Adipose tissue (tissue), 3 donors: ENCODE results near the gene COL8A2. TPM values are rescaled to one million over a fixed set of nuclear protein-coding genes. Genes with fewer than 3 reads are reported as not detected.

Source experiments
- H3K27ac ChIP-seq: one replicate; pipeline ENCODE4 v1.5.1; 2013; ENCODE audit warnings: low read depth, low read length
- WGBS, 3 donors: extraction: QIAGEN DNeasy Blood & Tissue Kit; methylation state at CpG; one replicate each; pipeline ENCODE4 v1.1.7; 2013; 5-methylcytosine and 5-hydroxymethylcytosine counted together
- polyA plus RNA-seq, 3 donors: library from polyadenylated mRNA; stranded (reverse); fragments of 200-250 nt; gene quantifications; one replicate each; pipeline ENCODE4 v1.2.3, GENCODE V29; 2013
- donor health status: healthy with polysubstance abuse.
- donor health status: Bipolar disorder and iron deficiency.
- donor health status: healthy.

COL8A2 gene
- polyA plus RNA-seq, 3 donors = 0.18 to 1.2 (median 0.83) TPM

DNA sequence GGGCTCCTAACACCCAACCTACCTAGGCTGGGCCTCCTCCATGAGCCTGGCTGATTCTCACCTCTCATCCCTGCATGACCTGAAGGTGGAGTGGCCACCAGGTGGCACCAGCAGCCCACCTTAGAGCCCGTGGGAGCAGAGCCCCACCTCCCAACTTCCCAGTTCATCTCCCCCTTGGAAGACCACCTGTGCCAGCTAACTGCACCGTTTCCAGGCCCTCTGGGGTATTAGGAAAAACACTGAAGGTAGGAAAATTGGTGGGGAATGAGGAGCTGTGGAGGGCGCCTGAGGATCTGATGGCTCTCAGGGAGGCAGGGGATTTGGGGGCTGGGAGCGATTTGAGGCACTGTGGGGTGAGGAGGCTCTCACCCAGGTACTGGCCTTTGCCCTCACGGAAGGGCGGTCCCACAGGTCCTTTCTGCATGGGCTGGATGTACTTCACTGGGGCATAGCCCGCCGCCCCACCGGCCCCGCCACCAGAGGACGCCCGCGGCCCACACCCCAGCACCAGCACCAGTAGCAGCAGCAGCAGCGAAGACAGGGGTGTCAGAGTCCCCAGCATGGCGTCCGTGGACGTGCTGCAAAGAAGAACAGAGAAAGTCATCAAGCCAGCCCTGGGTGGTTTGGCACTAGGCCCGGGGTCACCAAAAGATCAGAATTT, 25.2 kb downstream of the COL8A2 start:
- WGBS, 3 donors = 30 to 34% (median 31%) methylated on average over 18 of the region's 18 CpGs
- H3K27ac ChIP-seq = no peak overlapping the region

- H3K27ac ChIP-seq = no peak overlapping the region
- 79 to 89% (median 87%) methylated on average over 12 to 13 of the region's 13 CpGs for WGBS, 3 donors
Measured at GRCh38 chr1:36098650-36099365, 26.2 kb downstream of the COL8A2 start.

DNA sequence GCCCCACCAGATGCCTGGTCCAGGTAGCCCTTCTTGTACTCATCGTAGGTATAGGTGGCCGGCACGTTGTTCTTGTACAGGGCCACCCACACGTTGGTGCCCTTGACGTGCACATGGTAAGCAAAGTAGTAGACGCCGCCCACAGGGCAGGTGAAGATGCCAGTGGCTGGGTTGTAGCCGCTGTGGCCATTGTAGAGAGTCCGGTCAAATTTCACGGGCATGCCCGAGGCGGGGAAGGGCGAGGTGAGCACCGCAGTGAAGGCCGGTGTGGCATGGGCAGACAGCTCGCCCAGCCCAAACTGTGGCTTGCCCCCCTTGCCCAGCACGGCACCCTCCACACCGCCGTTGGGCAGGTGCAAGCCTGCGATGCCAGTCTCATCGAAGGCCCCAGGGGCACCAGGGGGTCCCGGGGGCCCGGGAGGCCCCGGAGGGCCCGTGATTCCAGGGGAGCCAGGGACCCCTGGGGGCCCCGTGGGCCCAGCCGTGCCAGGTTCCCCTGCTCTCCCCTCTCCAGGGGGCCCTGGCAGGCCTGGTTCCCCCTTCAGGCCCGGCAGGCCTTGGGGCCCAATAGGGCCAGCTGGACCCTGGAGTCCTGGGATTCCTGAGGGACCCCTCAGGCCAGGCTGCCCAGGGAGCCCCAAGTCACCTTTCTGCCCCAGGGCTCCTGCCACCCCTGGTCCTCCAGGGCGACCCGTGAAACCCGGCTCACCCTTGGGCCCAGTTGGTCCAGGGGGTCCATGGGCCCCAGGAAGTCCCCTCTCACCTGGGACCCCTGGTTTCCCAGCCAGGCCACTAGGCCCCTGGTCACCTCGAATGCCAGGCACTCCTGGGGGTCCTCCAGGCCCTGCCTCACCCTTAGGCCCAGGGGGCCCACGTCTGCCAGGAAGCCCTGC, 27.1 kb downstream of the COL8A2 start:
- H3K27ac ChIP-seq = no peak overlapping the region
- 89 to 93% (median 92%) methylated on average over 29 to 33 of the region's 33 CpGs for WGBS, 3 donors

DNA sequence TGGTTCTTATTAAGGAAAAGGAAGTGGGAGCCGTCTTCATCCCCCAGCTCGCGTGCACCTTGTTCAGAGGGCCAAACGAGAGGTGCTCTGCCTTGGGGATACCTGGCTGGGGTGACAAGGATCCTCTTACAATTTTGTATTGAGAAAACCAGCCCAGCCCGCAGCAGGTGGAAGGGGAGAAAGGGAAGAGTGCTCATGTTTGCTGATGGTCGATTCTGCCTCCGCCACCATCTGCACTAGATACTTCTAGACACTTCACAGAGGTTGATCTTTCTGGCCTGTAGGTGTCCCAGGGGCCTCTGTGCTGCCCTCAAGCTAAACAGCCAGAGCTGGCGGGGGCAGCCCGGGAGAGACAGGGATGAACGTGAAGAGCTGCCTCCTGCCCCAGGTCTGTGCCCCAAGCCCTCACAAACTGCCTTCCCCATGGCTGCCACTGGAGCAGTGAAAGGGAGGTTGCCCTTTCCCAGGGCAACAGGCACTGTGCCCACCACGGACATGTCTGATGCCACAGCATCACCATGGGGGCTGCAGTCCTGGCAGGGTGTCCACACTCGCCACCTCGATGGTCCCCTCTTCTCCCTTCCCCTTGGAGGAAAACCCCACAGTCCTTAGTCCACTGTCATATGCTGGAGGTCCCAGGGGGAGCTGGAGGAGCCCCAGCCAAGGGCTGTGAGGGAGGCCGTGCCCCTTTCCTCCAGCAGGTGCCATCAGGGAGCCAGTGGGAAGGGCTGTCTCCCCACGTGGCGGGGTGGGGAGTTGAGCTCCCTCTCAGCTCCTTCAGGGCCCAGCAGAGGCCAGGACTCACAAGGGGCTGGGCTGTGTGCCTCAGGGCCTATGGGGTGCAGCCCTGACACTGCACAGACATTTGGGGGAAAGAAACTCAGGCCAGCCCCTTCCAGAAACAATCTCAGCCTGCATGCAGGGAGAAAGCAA, 28.3 kb downstream of the COL8A2 start:
- WGBS, 3 donors = 72 to 74% (median 73%) methylated on average over 16 of the region's 16 CpGs

DNA sequence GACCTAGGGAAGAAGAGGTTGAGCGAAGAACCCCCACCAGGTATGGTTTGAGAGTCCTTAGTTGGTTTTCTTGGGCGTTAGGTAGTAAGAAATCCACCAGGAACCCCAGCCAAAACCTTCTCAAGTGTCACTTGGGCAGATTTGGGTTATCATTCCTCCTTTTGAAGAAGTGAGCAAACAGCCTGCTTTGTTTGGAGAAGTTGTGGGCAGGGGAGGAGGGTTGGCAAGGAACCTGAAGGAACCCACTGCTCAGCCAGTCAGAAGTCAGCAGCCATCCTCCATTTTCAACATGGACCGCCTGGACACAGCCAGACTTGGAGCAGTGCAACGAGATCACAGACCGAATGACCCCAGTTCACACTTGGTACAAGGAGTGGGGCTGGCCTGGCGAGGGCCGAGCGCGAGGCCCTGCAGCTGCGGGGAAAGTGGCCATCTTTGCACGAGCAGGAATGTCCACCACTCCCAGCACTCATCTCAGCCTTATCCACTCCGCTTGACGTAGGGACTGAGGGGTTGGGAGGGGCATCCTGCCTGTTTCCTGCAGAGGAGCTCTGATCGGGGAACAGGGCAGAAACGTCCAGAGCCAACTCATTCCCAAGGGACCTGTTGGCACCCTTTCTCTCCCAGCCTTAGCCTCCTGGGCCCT, 29.1 kb downstream of the COL8A2 start:
- no peak overlapping the region for H3K27ac ChIP-seq
- 64 to 76% (median 66%) methylated on average over 15 of the region's 15 CpGs for WGBS, 3 donors

More for the DNA sequence above, 28.3 kb downstream of the COL8A2 start:
- no peak overlapping the region for H3K27ac ChIP-seq

DNA sequence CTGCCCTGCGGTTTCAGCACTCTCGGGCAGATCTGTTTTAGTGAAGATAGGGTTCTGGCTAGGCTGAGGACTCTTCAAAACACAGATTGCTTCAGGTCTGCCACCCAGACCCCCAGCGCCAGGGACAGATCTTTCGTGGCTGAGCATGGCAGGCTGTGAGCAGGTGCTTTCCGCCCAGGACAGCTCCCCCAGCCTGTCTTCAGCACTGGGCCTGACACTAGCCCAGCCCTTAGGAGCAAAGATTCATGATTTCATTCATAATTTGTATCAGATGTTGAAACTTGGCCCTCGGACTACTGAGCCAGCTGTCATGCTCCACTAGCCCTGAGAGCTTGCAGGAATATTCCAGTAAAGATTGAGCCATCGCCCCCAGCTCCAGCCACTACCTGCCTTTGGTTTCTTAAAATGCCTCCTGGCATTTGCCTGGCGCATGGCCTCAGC, 30.4 kb downstream of the COL8A2 start:
- H3K27ac ChIP-seq = no peak overlapping the region
- WGBS, 3 donors = 80 to 89% (median 82%) methylated on average over 8 of the region's 8 CpGs

DNA sequence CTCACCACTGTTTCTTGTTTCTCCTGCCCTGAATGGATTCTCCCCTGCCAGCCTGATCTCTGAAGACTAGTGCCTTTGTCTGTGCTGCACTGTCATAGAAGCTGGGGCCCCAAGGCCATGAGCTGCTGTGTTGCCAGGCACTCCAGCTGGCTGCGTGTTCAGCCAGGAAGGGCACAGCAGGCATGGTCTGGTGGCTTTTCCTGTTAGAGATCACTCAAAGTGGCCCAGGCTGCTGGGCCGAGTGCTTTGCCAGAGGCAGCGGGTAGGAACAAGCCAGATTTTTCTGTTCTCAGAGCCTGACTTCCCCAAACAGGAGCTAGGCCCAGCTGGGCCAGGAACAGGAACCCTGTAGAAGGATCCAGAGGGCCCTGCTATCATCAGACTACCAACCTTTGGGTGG, 31.1 kb downstream of the COL8A2 start:
- no peak overlapping the region for H3K27ac ChIP-seq
- WGBS, 3 donors = 73 to 78% (median 78%) methylated on average over 3 of the region's 3 CpGs

GRCh38 chr1:36093226-36093625, 31.8 kb downstream of the COL8A2 start:
- no peak overlapping the region for H3K27ac ChIP-seq
- 70 to 86% (median 79%) methylated on average over 7 of the region's 7 CpGs for WGBS, 3 donors

DNA sequence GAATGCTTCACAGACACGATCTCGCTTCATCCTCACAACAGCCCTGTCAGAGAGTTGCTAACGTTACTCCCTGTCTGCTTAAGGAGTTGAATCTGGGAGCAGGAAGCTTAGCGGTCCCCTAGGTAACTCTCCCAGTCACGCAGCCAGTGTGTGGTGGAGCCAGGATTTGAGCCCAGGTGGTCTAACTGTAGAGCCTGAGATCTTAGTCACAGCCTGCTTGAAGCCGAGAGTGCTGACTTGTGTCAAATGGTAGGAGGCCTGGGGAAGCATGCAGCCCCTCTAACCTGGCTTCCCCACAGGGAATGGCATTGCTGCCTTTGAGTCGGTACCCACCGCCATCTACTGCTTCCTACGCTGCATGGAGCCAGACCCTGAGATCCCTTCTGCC, 32.2 kb downstream of the COL8A2 start:
- WGBS, 3 donors = 92 to 93% (median 93%) methylated on average over 9 of the region's 9 CpGs
- no peak overlapping the region for H3K27ac ChIP-seq

DNA sequence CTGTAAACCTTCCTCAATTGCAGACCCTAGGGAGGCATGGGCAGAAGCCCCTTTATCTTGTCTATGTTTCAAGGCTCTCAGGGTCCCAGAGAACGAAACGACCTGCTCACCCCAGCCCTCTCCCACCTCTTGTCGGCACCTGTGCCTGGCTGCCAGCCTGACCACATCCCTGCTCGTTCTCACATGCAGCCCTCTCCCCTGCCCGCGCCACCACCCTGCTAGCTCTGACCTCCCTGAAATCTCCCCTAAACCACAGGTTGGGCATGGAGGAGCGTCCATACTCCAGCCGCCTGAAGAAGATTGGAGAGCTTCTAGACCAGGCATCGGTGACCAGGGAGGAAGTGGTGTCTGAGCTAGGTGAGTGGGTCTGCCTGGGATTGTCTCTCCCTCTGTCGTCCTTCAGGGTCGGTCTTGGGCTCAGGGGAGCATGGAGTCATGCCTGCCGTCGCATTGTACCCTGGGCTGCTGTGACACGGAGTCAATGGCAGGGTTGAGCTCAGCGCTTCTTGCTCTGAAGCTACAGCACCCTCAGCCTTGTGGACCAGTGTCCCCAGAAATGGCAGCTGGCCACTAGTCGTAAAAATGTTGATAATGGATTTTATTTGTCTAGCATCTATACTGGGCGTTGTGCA, 32.7 kb downstream of the COL8A2 start:
- WGBS, 3 donors = 90 to 94% (median 94%) methylated on average over 17 of the region's 17 CpGs
- no peak overlapping the region for H3K27ac ChIP-seq

DNA sequence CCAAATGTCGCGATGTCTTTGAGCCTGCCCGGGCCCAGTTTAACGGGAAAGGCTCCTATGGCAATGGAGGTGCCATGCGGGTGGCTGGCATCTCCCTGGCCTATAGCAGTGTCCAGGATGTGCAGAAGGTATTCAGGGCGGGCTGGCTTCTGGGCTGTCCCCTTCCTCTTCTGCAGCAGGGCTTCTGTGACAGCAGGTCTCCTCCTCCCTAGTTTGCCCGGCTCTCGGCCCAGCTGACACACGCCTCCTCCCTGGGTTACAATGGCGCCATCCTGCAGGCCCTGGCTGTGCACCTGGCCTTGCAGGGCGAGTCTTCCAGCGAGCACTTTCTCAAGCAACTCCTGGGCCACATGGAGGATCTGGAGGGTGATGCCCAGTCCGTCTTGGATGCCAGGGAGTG, 33.3 kb downstream of the COL8A2 start:
- no peak overlapping the region for H3K27ac ChIP-seq
- WGBS, 3 donors = 93 to 96% (median 95%) methylated on average over 13 of the region's 13 CpGs

- WGBS, 3 donors = 89 to 91% (median 91%) methylated on average over 4 of the region's 4 CpGs
- no peak overlapping the region for H3K27ac ChIP-seq
Measured at GRCh38 chr1:36091141-36091540, 33.9 kb downstream of the COL8A2 start.

GRCh38 chr1:36089393-36090121, 35.5 kb downstream of the COL8A2 start:
- WGBS, 3 donors = 4% methylated on average over 32 of the region's 32 CpGs
- no peak overlapping the region for H3K27ac ChIP-seq

GRCh38 chr1:36088577-36089392, 36.2 kb downstream of the COL8A2 start, which contains the start of gene ADPRS:
Gene ADPRS, plus strand, starts transcription at chr1:36088892. Its CDS starts 13 bp downstream, at chr1:36088905.
- WGBS, 3 donors = 1% methylated on average over 66 to 84 of the region's 84 CpGs
- H3K27ac ChIP-seq = peak within 1 kb of the TSS; percentile 17

DNA sequence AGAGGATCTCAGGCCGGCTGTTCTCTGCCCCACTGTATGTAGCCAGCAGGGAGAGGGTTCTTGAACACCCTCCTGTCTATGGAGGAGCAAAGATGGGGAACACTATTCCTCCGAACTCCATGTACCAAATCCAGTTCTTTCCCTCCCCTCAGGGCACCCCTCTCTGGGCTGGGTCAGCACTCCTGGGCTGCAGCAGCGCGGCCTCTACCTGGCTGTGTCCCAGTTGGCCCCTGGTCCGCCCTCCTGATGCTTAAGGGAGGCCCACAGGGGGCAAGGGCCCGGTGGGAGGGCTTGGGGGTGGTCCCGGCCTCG, 36.8 kb downstream of the COL8A2 start:
- WGBS, 3 donors = 19 to 29% (median 26%) methylated on average over 8 of the region's 8 CpGs
- no peak overlapping the region for H3K27ac ChIP-seq
